Keratinocyte (primary cell): ENCODE measurements around the gene DNASE1L2. TPM values are rescaled to one million over a fixed set of nuclear protein-coding genes. Genes with fewer than 3 reads are reported as not detected.

ENCODE experiments used
- DNase-seq: peaks from one replicate; pipeline ENCODE4 v3.0.0-alpha.2; 2011; ENCODE audit warnings: low read depth, missing footprints, low spot score
- FAIRE-seq: peaks from 2 replicates; lab custom pipeline; 2011; peaks lifted over from hg19 to GRCh38; lab: Jason Lieb, UNC
- H2AFZ ChIP-seq: 2 replicates; pipeline ENCODE4 v1.6.0; 2012; ENCODE audit warnings: low read length, control low read depth, inconsistent platforms; ENCODE audit not compliant: control insufficient read depth
- H3K27ac ChIP-seq: 2 replicates; pipeline ENCODE4 v1.5.1; 2011; ENCODE audit warnings: low read length; ENCODE audit not compliant: control insufficient read depth, insufficient read depth
- H3K27me3 ChIP-seq: 3 replicates; pipeline ENCODE4 v1.6.0; 2011; ENCODE audit warnings: low read length; ENCODE audit not compliant: control insufficient read depth, insufficient read depth; ENCODE audit errors: extremely low read depth
- H3K36me3 ChIP-seq, 2 experiments: 2 replicates in 1 of 2; 3 replicates in 1 of 2; pipeline ENCODE4 v1.5.1; 2011; ENCODE audit warnings: low read length in 2 of 2, mild to moderate bottlenecking in 1 of 2; ENCODE audit not compliant: control insufficient read depth in 2 of 2, insufficient read depth in 2 of 2; ENCODE audit errors: extremely low read depth in 1 of 2
- H3K4me1 ChIP-seq: 3 replicates; pipeline ENCODE4 v1.5.1; 2011; ENCODE audit warnings: low read length; ENCODE audit not compliant: control insufficient read depth, insufficient read depth; ENCODE audit errors: extremely low read depth
- H3K4me2 ChIP-seq: 3 replicates; pipeline ENCODE4 v1.6.0; 2011; ENCODE audit warnings: low read depth, low read length; ENCODE audit not compliant: control insufficient read depth, insufficient read depth; ENCODE audit errors: extremely low read depth
- H3K4me3 ChIP-seq, 3 experiments: fragments of 200-600 bp in 1 of 3; sonication (generic) in 1 of 3; 2 replicates in 2 of 3; 3 replicates in 1 of 3; pipeline ENCODE4 v1.5.1; 2011 to 2016; ENCODE audit warnings: low read length in 3 of 3, mild to moderate bottlenecking in 3 of 3, control low read depth in 2 of 3, inconsistent platforms in 1 of 3, low read depth in 1 of 3, mixed read lengths in 1 of 3, mixed run types in 1 of 3, moderate library complexity in 1 of 3; ENCODE audit not compliant: control insufficient read depth in 2 of 3, insufficient read depth in 2 of 3; ENCODE audit errors: extremely low read depth in 1 of 3
- H3K79me2 ChIP-seq: 2 replicates; pipeline ENCODE4 v1.6.0; 2012; ENCODE audit warnings: low read length; ENCODE audit not compliant: control insufficient read depth, insufficient read depth
- H3K9ac ChIP-seq: 3 replicates; pipeline ENCODE4 v1.6.0; 2011; ENCODE audit warnings: low read length; ENCODE audit not compliant: control insufficient read depth, insufficient read depth; ENCODE audit errors: extremely low read depth
- H3K9me1 ChIP-seq: 3 replicates; pipeline ENCODE4 v1.6.0; 2011; ENCODE audit warnings: low read length; ENCODE audit not compliant: control insufficient read depth, insufficient read depth; ENCODE audit errors: extremely low read depth
- H3K9me3 ChIP-seq: 2 replicates; pipeline ENCODE4 v1.5.1; 2012; ENCODE audit warnings: low read depth, low read length; ENCODE audit not compliant: control insufficient read depth
- H4K20me1 ChIP-seq: 3 replicates; pipeline ENCODE4 v1.6.0; 2011; ENCODE audit warnings: low read length; ENCODE audit not compliant: control insufficient read depth, insufficient read depth; ENCODE audit errors: extremely low read depth
- EZH2 ChIP-seq: IDR thresholded peaks from one replicate; pipeline ENCODE4 v1.6.1; 2012; ENCODE audit warnings: inconsistent platforms, mild to moderate bottlenecking, low read length, moderate library complexity
- dilution Hi-C: fragments of 300-500 bp; cut with MboI; formaldehyde crosslinking; loops from one replicate; pipeline ENCODE4 v1.7.0; 2020; ENCODE audit warnings: low sequenced_read_pairs; ENCODE audit not compliant: extremely low pct_ligation_motif_present
- polyA plus RNA-seq, 5 experiments: library from polyadenylated mRNA; depleted of rRNA in 3 of 5; stranded (reverse) in 3 of 5; stranded (forward) in 1 of 5; unstranded in 1 of 5; fragments of >200 nt; gene quantifications; 1 replicate in 1 of 5; 2 replicates in 3 of 5; 3 replicates in 1 of 5; pipeline versions ENCODE4 v1.2.1 to v1.2.3, GENCODE V29; 2011 to 2012; ENCODE audit warnings: missing spikeins in 2 of 5, low read depth in 1 of 5, low replicate concordance in 1 of 5
- TF ChIP-seq, protein P1 (sequence below), 3 experiments: IDR thresholded peaks in 1 of 3; conservative IDR thresholded peaks in 1 of 3; optimal IDR thresholded peaks in 1 of 3; 2 replicates in 2 of 3; 3 replicates in 1 of 3; pipeline versions ENCODE3 to v1.5.1; 2011; ENCODE audit warnings: low read length in 3 of 3, mild to moderate bottlenecking in 3 of 3, moderate library complexity in 2 of 3, control low read depth in 1 of 3, inconsistent platforms in 1 of 3; ENCODE audit not compliant: insufficient read depth in 2 of 3; ENCODE audit errors: extremely low read depth in 1 of 3

Gene DNASE1L2
- polyA plus RNA-seq, 1 donor (not counting 4 experiments of a cell fraction or from before 2014, with no cell fraction given) = 0.31 TPM

DNA sequence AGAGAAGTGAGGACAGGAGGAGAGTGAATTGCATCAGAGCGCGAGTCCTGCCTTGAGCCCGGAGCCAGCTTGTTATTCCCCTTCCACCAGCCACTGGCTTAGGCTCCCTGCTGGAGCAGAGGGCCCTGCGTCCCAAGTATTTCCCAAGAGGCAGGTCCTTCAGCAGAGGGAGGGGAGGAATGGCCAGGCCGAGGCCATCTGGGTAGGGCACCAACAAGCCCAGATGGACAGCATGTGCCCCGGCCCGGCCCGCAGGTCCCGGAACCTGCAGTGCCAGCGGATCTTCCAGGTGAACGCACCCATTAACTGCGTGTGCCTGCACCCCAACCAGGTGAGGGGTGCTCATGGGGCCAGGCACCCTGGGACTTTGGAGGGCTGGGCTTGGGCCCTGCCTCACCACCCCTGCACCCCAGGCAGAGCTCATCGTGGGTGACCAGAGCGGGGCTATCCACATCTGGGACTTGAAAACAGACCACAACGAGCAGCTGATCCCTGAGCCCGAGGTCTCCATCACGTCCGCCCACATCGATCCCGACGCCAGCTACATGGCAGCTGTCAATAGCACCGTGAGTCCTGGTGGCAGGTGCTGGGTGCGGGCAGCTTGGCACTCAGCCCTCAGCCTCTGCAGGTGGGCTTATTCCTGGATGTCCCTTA lies 29.3 kb upstream of the DNASE1L2 start:
- Histone ChIP-seq H2AFZ (no peak overlapping the region), H3K4me1 (peaks cover 9% of the 10 kb centered on the region), H3K9me1 (no peaks in the 10 kb centered on the region), H3K79me2 (peaks cover 9% of the 10 kb centered on the region), H3K36me3 (peaks cover 12 to 15% of the 10 kb centered on the region in 2 experiments), H3K27me3 (no peaks in the 10 kb centered on the region), H3K9me3 (no peaks in the 10 kb centered on the region), H3K4me3 (no peak overlapping the region), H3K9ac (no peak overlapping the region), H3K27ac (no peak overlapping the region), H3K4me2 (no peak overlapping the region), H4K20me1 (no peaks in the 10 kb centered on the region)
- FAIRE-seq (no peak), DNase-seq (no peak)
- TF ChIP-seq EZH2 = no peak
- TF ChIP-seq, protein P1, sequence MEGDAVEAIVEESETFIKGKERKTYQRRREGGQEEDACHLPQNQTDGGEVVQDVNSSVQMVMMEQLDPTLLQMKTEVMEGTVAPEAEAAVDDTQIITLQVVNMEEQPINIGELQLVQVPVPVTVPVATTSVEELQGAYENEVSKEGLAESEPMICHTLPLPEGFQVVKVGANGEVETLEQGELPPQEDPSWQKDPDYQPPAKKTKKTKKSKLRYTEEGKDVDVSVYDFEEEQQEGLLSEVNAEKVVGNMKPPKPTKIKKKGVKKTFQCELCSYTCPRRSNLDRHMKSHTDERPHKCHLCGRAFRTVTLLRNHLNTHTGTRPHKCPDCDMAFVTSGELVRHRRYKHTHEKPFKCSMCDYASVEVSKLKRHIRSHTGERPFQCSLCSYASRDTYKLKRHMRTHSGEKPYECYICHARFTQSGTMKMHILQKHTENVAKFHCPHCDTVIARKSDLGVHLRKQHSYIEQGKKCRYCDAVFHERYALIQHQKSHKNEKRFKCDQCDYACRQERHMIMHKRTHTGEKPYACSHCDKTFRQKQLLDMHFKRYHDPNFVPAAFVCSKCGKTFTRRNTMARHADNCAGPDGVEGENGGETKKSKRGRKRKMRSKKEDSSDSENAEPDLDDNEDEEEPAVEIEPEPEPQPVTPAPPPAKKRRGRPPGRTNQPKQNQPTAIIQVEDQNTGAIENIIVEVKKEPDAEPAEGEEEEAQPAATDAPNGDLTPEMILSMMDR (optimal IDR thresholded peaks at IDR 0.05 in 1 of 3, IDR thresholded peaks at IDR 0.05 in 1 of 3, conservative IDR thresholded peaks at IDR 0.05 in 1 of 3; ENCODE audit: extremely low read depth in 1 of 3, insufficient read depth in 2 of 3, low read length in 3 of 3) = no peak
- dilution Hi-C loops = no loop called here

DNA sequence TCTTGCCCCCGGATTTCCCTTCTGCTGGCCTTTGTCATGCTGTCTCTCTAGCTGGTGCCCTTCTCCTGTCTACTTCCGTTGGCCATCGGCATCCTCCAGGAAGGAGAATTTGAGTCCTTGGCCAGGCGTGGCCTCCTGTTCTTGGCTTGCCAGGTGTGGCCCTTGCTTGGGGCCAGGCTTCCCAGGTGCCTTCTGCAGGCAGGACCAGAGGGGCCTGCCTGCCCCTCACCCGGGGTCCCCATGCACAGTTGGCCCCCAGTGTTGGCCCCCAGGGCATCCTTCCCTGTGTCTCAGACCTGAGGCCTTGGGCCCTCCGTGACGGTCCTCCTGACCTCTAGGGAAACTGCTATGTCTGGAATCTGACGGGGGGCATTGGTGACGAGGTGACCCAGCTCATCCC lies 28.4 kb upstream of the DNASE1L2 start:
- Histone ChIP-seq H3K27me3 (no peaks in the 10 kb centered on the region), H4K20me1 (no peaks in the 10 kb centered on the region), H3K9ac (no peak overlapping the region), H3K9me3 (no peaks in the 10 kb centered on the region), H3K4me2 (no peak overlapping the region), H3K27ac (no peak overlapping the region), H3K9me1 (no peaks in the 10 kb centered on the region), H3K4me1 (peaks cover 17% of the 10 kb centered on the region), H3K4me3 (no peak overlapping the region), H3K36me3 (peaks cover 12 to 24% of the 10 kb centered on the region in 2 experiments), H3K79me2 (peaks cover 10% of the 10 kb centered on the region), H2AFZ (no peak overlapping the region)
- DNase-seq (no peak), FAIRE-seq (no peak)
- dilution Hi-C loops = no loop called here
- no peak for TF ChIP-seq EZH2
- TF ChIP-seq, protein P1 (optimal IDR thresholded peaks at IDR 0.05 in 1 of 3, IDR thresholded peaks at IDR 0.05 in 1 of 3, conservative IDR thresholded peaks at IDR 0.05 in 1 of 3; ENCODE audit: extremely low read depth in 1 of 3, insufficient read depth in 2 of 3, low read length in 3 of 3) = no peak
